Tibial nerve (tissue), 3 donors: ENCODE data around the gene INO80B.

Experiments used
- POLR2A ChIP-seq, 2 donors: fragments of 450-650 bp; IDR thresholded peaks; one replicate each; pipeline ENCODE4 v1.6.1; 2017; ENCODE audit warnings: antibody characterized with exemption in 2 of 2, mild to moderate bottlenecking in 2 of 2, moderate library complexity in 2 of 2
- TF ChIP-seq, protein P1 (sequence below), 5 experiments: fragments of 200-600 bp in 3 of 5; fragments of 450-650 bp in 2 of 5; sonication (generic) in 3 of 5; IDR thresholded peaks; one replicate each; pipeline ENCODE4 v1.5.1; 2016 to 2019; ENCODE audit warnings: antibody characterized with exemption in 5 of 5, mild to moderate bottlenecking in 3 of 5, moderate library complexity in 2 of 5

DNA sequence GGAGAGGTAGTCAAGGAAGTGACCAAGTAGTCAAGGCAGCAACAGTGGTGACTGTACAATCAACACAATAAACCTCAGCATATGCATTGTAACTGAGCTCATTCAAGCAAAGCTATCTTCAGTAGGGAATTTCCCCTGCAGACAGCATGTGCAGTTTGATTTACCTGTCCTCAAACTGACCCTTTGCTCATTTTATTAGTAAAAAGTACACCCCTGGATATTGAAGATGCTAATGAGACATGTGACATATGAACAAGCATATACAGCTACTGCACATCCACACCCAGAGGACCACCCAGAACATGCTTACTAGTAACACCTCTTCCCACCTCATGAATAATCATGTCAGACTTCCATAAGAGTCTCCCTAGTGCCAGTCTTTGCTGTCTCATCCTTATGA lies 48.9 kb upstream of the INO80B start:
- TF ChIP-seq, protein P1, sequence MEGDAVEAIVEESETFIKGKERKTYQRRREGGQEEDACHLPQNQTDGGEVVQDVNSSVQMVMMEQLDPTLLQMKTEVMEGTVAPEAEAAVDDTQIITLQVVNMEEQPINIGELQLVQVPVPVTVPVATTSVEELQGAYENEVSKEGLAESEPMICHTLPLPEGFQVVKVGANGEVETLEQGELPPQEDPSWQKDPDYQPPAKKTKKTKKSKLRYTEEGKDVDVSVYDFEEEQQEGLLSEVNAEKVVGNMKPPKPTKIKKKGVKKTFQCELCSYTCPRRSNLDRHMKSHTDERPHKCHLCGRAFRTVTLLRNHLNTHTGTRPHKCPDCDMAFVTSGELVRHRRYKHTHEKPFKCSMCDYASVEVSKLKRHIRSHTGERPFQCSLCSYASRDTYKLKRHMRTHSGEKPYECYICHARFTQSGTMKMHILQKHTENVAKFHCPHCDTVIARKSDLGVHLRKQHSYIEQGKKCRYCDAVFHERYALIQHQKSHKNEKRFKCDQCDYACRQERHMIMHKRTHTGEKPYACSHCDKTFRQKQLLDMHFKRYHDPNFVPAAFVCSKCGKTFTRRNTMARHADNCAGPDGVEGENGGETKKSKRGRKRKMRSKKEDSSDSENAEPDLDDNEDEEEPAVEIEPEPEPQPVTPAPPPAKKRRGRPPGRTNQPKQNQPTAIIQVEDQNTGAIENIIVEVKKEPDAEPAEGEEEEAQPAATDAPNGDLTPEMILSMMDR (IDR thresholded peaks at IDR 0.05), result no peak
- no peak for TF ChIP-seq POLR2A (IDR thresholded peaks at IDR 0.05)
